ENCODE results near the gene KIAA1217.

KIAA1217 gene

GRCh38 chr10:24575481-24576002 is 366.6 kb downstream of the KIAA1217 start:
- Histone ChIP-seq H4K12ac (ENCODE audit: low read depth, low read length) (no peak overlapping the region), H2BK12ac (ENCODE audit: low read length) (no peak overlapping the region), H3K9me3 (ENCODE audit: insufficient read depth, low read depth, low read length) (no peaks in the 10 kb centered on the region)

DNA sequence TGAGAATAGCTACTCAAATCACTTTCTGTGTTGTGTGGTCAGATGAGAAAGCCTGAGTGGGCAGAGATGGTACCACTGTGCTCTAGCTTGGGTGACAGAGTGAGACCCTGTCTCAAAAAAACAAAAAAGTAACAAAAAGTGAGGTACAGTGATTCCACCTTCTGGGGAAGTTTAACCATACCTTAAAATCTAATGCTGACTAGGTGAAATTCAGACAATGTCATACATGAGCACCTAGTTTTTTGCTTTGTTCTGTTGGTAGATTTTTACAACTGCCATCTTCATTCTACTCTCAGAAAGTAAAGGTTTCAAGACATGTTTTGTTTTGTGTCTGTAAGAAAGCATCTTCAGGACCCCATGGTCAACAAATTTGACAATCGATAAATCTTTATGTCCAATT is 370.5 kb downstream of the KIAA1217 start:
- H3K9me3 ChIP-seq (ENCODE audit: insufficient read depth, low read depth, low read length): no peaks in the 10 kb centered on the region
- H4K12ac ChIP-seq (ENCODE audit: low read depth, low read length): no peak overlapping the region
- H3K4me2 ChIP-seq (ENCODE audit: low read length): no peak overlapping the region
- no peaks in the 10 kb centered on the region for H3K79me2 ChIP-seq (ENCODE audit: control insufficient read depth, insufficient read depth, low read length, poor library complexity)
- peaks cover 1 to 4% of the 10 kb centered on the region in 2 experiments for H3K36me3 ChIP-seq (ENCODE audit: control insufficient read depth in 1 of 2, insufficient read depth in 2 of 2, low read length in 2 of 2)
- no peak for DNase-seq
- no peaks in the 10 kb centered on the region for H3K79me1 ChIP-seq (ENCODE audit: low read length)
- no peaks in the 10 kb centered on the region for H3K27me3 ChIP-seq (ENCODE audit: insufficient read depth, low read length)
- no peak overlapping the region for H2BK120ac ChIP-seq (ENCODE audit: insufficient read depth, low read length, poor library complexity)
- H3K14ac ChIP-seq (ENCODE audit: low read length): no peak overlapping the region
- H3K4me3 ChIP-seq (ENCODE audit: low read depth, low read length): no peak overlapping the region
- no peak overlapping the region for H4K8ac ChIP-seq (ENCODE audit: low read depth, low read length)
- H3K4ac ChIP-seq (ENCODE audit: low read depth, low read length): no peak overlapping the region
- no peak overlapping the region for H2BK5ac ChIP-seq (ENCODE audit: low read depth, low read length, poor library complexity)
- H4K91ac ChIP-seq (ENCODE audit: low read depth, low read length): no peak overlapping the region
- H2AFZ ChIP-seq (ENCODE audit: insufficient read depth, low read length, poor library complexity): no peak overlapping the region
- no peak overlapping the region for H3K23ac ChIP-seq (ENCODE audit: low read length)
- H3K4me1 ChIP-seq (ENCODE audit: control insufficient read depth in 1 of 2, insufficient read depth in 2 of 2, low read length in 2 of 2): no peaks in the 10 kb centered on the region
- no CpG with 5 or more reads among the region's 1 CpG for WGBS (ENCODE audit: extremely low coverage, insufficient coverage, insufficient read length)
- no peak overlapping the region for H3K9ac ChIP-seq (ENCODE audit: low read length)
- no peak overlapping the region for H3K18ac ChIP-seq (ENCODE audit: low read length)
- H2BK12ac ChIP-seq (ENCODE audit: low read length): no peak overlapping the region
- H2AK5ac ChIP-seq (ENCODE audit: low read length): no peak overlapping the region
- no peak overlapping the region for H3K27ac ChIP-seq (ENCODE audit: low read depth, low read length)

More at GRCh38 chr10:24575481-24576002, 366.6 kb downstream of the KIAA1217 start:
- Histone ChIP-seq H3K4me2 (ENCODE audit: low read length) (no peak overlapping the region), H2AK5ac (ENCODE audit: low read length) (no peak overlapping the region), H3K79me2 (ENCODE audit: control insufficient read depth, insufficient read depth, low read length, poor library complexity) (no peaks in the 10 kb centered on the region), H3K4me1 (ENCODE audit: control insufficient read depth in 1 of 2, insufficient read depth in 2 of 2, low read length in 2 of 2) (no peaks in the 10 kb centered on the region), H3K36me3 (ENCODE audit: control insufficient read depth in 1 of 2, insufficient read depth in 2 of 2, low read length in 2 of 2) (no peaks in the 10 kb centered on the region), H3K27ac (ENCODE audit: low read depth, low read length) (no peak overlapping the region), H3K27me3 (ENCODE audit: insufficient read depth, low read length) (no peaks in the 10 kb centered on the region), H3K4ac (ENCODE audit: low read depth, low read length) (no peak overlapping the region), H4K91ac (ENCODE audit: low read depth, low read length) (no peak overlapping the region), H3K79me1 (ENCODE audit: low read length) (no peaks in the 10 kb centered on the region), H2BK120ac (ENCODE audit: insufficient read depth, low read length, poor library complexity) (no peak overlapping the region), H3K9ac (ENCODE audit: low read length) (no peak overlapping the region), H2BK5ac (ENCODE audit: low read depth, low read length, poor library complexity) (no peak overlapping the region), H2AFZ (ENCODE audit: insufficient read depth, low read length, poor library complexity) (no peak overlapping the region), H3K4me3 (ENCODE audit: low read depth, low read length) (no peak overlapping the region), H3K14ac (ENCODE audit: low read length) (no peak overlapping the region), H3K23ac (ENCODE audit: low read length) (no peak overlapping the region), H3K18ac (ENCODE audit: low read length) (no peak overlapping the region), H4K8ac (ENCODE audit: low read depth, low read length) (no peak overlapping the region)
- WGBS (ENCODE audit: extremely low coverage, insufficient coverage, insufficient read length): no CpG with 5 or more reads among the region's 10 CpGs
- peak; percentile 13 to 71 for DNase-seq

- Histone ChIP-seq H3K9me3 (ENCODE audit: insufficient read depth, low read depth, low read length) (no peaks in the 10 kb centered on the region), H3K9ac (ENCODE audit: low read length) (no peak overlapping the region), H3K18ac (ENCODE audit: low read length) (no peak overlapping the region), H3K79me2 (ENCODE audit: control insufficient read depth, insufficient read depth, low read length, poor library complexity) (no peaks in the 10 kb centered on the region), H3K14ac (ENCODE audit: low read length) (no peak overlapping the region), H3K27me3 (ENCODE audit: insufficient read depth, low read length) (no peaks in the 10 kb centered on the region), H3K4me1 (ENCODE audit: control insufficient read depth in 1 of 2, insufficient read depth in 2 of 2, low read length in 2 of 2) (no peaks in the 10 kb centered on the region), H2BK5ac (ENCODE audit: low read depth, low read length, poor library complexity) (no peak overlapping the region), H2AK5ac (ENCODE audit: low read length) (no peak overlapping the region), H2BK120ac (ENCODE audit: insufficient read depth, low read length, poor library complexity) (no peak overlapping the region), H2AFZ (ENCODE audit: insufficient read depth, low read length, poor library complexity) (no peak overlapping the region), H2BK12ac (ENCODE audit: low read length) (no peak overlapping the region), H4K12ac (ENCODE audit: low read depth, low read length) (no peak overlapping the region), H4K8ac (ENCODE audit: low read depth, low read length) (no peak overlapping the region), H3K23ac (ENCODE audit: low read length) (no peak overlapping the region), H3K36me3 (ENCODE audit: control insufficient read depth in 1 of 2, insufficient read depth in 2 of 2, low read length in 2 of 2) (peaks cover 5 to 7% of the 10 kb centered on the region in 2 experiments), H3K4me2 (ENCODE audit: low read length) (no peak overlapping the region), H3K27ac (ENCODE audit: low read depth, low read length) (no peak overlapping the region), H3K4me3 (ENCODE audit: low read depth, low read length) (no peak overlapping the region), H4K91ac (ENCODE audit: low read depth, low read length) (no peak overlapping the region), H3K79me1 (ENCODE audit: low read length) (no peaks in the 10 kb centered on the region), H3K4ac (ENCODE audit: low read depth, low read length) (no peak overlapping the region)
- no CpG with 5 or more reads among the region's 4 CpGs for WGBS (ENCODE audit: extremely low coverage, insufficient coverage, insufficient read length)
- no peak for DNase-seq
Observed at GRCh38 chr10:24579906-24580305, 371.0 kb downstream of the KIAA1217 start.

DNA sequence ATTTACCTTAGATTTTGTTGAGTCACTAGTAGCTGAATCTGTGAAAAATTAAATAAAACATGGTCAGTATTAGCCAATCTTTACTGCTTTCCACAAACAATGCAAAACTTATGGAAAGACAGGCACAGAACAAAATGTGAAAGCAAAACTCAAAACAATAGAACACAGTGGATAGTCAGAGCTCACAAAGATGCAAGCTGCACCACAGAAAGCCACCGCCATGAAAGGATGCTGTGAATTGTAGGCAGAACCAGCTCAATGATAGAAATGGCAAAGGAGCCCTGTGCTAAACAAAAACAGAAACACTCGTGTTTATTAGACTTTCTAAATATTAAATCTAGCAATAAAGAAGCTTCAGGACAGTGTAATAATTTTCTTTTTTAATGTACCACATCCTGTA is 380.3 kb downstream of the KIAA1217 start:
- no peak for DNase-seq
- Histone ChIP-seq H3K27me3 (ENCODE audit: insufficient read depth, low read length) (no peaks in the 10 kb centered on the region), H3K23ac (ENCODE audit: low read length) (no peak overlapping the region), H3K4me2 (ENCODE audit: low read length) (no peak overlapping the region), H3K27ac (ENCODE audit: low read depth, low read length) (no peak overlapping the region), H2BK12ac (ENCODE audit: low read length) (no peak overlapping the region), H3K9ac (ENCODE audit: low read length) (no peak overlapping the region), H4K12ac (ENCODE audit: low read depth, low read length) (no peak overlapping the region), H3K79me1 (ENCODE audit: low read length) (no peaks in the 10 kb centered on the region), H4K8ac (ENCODE audit: low read depth, low read length) (no peak overlapping the region), H3K4me1 (ENCODE audit: control insufficient read depth in 1 of 2, insufficient read depth in 2 of 2, low read length in 2 of 2) (no peaks in the 10 kb centered on the region), H2AFZ (ENCODE audit: insufficient read depth, low read length, poor library complexity) (no peak overlapping the region), H2AK5ac (ENCODE audit: low read length) (no peak overlapping the region), H3K14ac (ENCODE audit: low read length) (no peak overlapping the region), H4K91ac (ENCODE audit: low read depth, low read length) (no peak overlapping the region), H3K4ac (ENCODE audit: low read depth, low read length) (no peak overlapping the region), H2BK120ac (ENCODE audit: insufficient read depth, low read length, poor library complexity) (no peak overlapping the region), H2BK5ac (ENCODE audit: low read depth, low read length, poor library complexity) (no peak overlapping the region), H3K9me3 (ENCODE audit: insufficient read depth, low read depth, low read length) (no peaks in the 10 kb centered on the region), H3K36me3 (ENCODE audit: control insufficient read depth in 1 of 2, insufficient read depth in 2 of 2, low read length in 2 of 2) (peaks cover 19 to 38% of the 10 kb centered on the region in 2 experiments), H3K79me2 (ENCODE audit: control insufficient read depth, insufficient read depth, low read length, poor library complexity) (no peaks in the 10 kb centered on the region), H3K4me3 (ENCODE audit: low read depth, low read length) (no peak overlapping the region), H3K18ac (ENCODE audit: low read length) (no peak overlapping the region)
- WGBS (ENCODE audit: extremely low coverage, insufficient coverage, insufficient read length): no CpG with 5 or more reads among the region's 2 CpGs
